H9 (cell line): Measurements from ENCODE around the gene FAM228A. TPM values are rescaled to one million over a fixed set of nuclear protein-coding genes. Genes with fewer than 3 reads are reported as not detected.

ENCODE experiments used
- DNase-seq: peaks from one replicate; pipeline ENCODE4 v3.0.0-alpha.2; 2017
- H2AFZ ChIP-seq: one replicate; pipeline ENCODE4 v1.6.1; 2013; ENCODE audit warnings: mild to moderate bottlenecking, low read length, control low read depth, moderate library complexity
- H2AK5ac ChIP-seq: 2 replicates; pipeline ENCODE4 v1.6.1; 2013; ENCODE audit warnings: low read length, control low read depth, mixed read lengths; ENCODE audit not compliant: insufficient read length
- H2BK120ac ChIP-seq: one replicate; pipeline ENCODE4 v1.6.1; 2013; ENCODE audit warnings: low read depth, mild to moderate bottlenecking, low read length, control low read depth, inconsistent platforms; ENCODE audit not compliant: poor library complexity, severe bottlenecking
- H2BK12ac ChIP-seq: 2 replicates; pipeline ENCODE4 v1.6.1; 2013; ENCODE audit warnings: low read length, control low read depth, mixed read lengths, low read depth; ENCODE audit not compliant: insufficient read length
- H2BK15ac ChIP-seq: 2 replicates; pipeline ENCODE4 v1.6.1; 2013; ENCODE audit warnings: low read depth, low read length, control low read depth
- H2BK20ac ChIP-seq: one replicate; pipeline ENCODE4 v1.6.1; 2013; ENCODE audit warnings: low read depth, mild to moderate bottlenecking, low read length, control low read depth, inconsistent platforms; ENCODE audit not compliant: poor library complexity, severe bottlenecking
- H2BK5ac ChIP-seq: 2 replicates; pipeline ENCODE4 v1.6.1; 2013; ENCODE audit warnings: low read length, control low read depth, mixed read lengths; ENCODE audit not compliant: insufficient read length
- H3K14ac ChIP-seq: 2 replicates; pipeline ENCODE4 v1.6.1; 2013; ENCODE audit warnings: low read length, control low read depth; ENCODE audit not compliant: insufficient read depth
- H3K18ac ChIP-seq: 2 replicates; pipeline ENCODE4 v1.6.1; 2013; ENCODE audit warnings: low read depth, mild to moderate bottlenecking, mixed read lengths, low read length, control low read depth; ENCODE audit not compliant: insufficient read length
- H3K23ac ChIP-seq: 2 replicates; pipeline ENCODE4 v1.6.1; 2013; ENCODE audit warnings: low read length, control low read depth, mixed read lengths, low read depth; ENCODE audit not compliant: insufficient read length
- H3K23me2 ChIP-seq: 2 replicates; pipeline ENCODE4 v1.6.1; 2013; ENCODE audit warnings: low read depth, mild to moderate bottlenecking, mixed read lengths, low read length, control low read depth; ENCODE audit not compliant: insufficient read length, poor library complexity, severe bottlenecking
- H3K27ac ChIP-seq: 2 replicates; pipeline ENCODE4 v1.5.1; 2013; ENCODE audit warnings: low read length, control low read depth, mixed read lengths, low read depth; ENCODE audit not compliant: insufficient read length
- H3K27me3 ChIP-seq: 2 replicates; pipeline ENCODE4 v1.6.1; 2013; ENCODE audit warnings: low read length, control low read depth, inconsistent platforms; ENCODE audit not compliant: insufficient read depth
- H3K4ac ChIP-seq: 2 replicates; pipeline ENCODE4 v1.6.1; 2013; ENCODE audit warnings: low read depth, mild to moderate bottlenecking, control low read depth, inconsistent platforms, low read length, moderate library complexity
- H3K4me1 ChIP-seq: 2 replicates; pipeline ENCODE4 v1.6.1; 2013; ENCODE audit warnings: low read length, control low read depth, inconsistent platforms; ENCODE audit not compliant: insufficient read depth
- H3K4me2 ChIP-seq: 2 replicates; pipeline ENCODE4 v1.6.1; 2013; ENCODE audit warnings: low read length, control low read depth, mixed read lengths; ENCODE audit not compliant: insufficient read length, insufficient read depth
- H3K56ac ChIP-seq: 2 replicates; pipeline ENCODE4 v1.6.1; 2013; ENCODE audit warnings: low read depth, mild to moderate bottlenecking, mixed read lengths, low read length, control low read depth; ENCODE audit not compliant: insufficient read length
- H3K79me1 ChIP-seq: 2 replicates; pipeline ENCODE4 v1.6.1; 2013; ENCODE audit warnings: low read depth, mild to moderate bottlenecking, moderate library complexity, low read length, control low read depth, inconsistent platforms; ENCODE audit not compliant: insufficient read depth, poor library complexity, severe bottlenecking
- H3K79me2 ChIP-seq: 2 replicates; pipeline ENCODE4 v1.6.1; 2013; ENCODE audit warnings: low read length, control low read depth, inconsistent platforms; ENCODE audit not compliant: insufficient read depth
- H3K9ac ChIP-seq: 2 replicates; pipeline ENCODE4 v1.6.1; 2013; ENCODE audit warnings: low read length, control low read depth, mixed read lengths; ENCODE audit not compliant: insufficient read length; ENCODE audit errors: extremely low read depth
- H3K9me3 ChIP-seq: one replicate; pipeline ENCODE4 v1.6.1; 2013; ENCODE audit warnings: low read depth, low read length, inconsistent platforms; ENCODE audit not compliant: control insufficient read depth
- H3T11ph ChIP-seq: one replicate; pipeline ENCODE4 v1.6.1; 2013; ENCODE audit warnings: mild to moderate bottlenecking, low read length, control low read depth, inconsistent platforms
- H4K20me1 ChIP-seq: one replicate; pipeline ENCODE4 v1.6.1; 2013; ENCODE audit not compliant: control insufficient read depth, insufficient read length, insufficient read depth
- H4K5ac ChIP-seq: 2 replicates; pipeline ENCODE4 v1.6.1; 2013; ENCODE audit warnings: low read depth, mild to moderate bottlenecking, mixed read lengths, low read length, control low read depth; ENCODE audit not compliant: insufficient read length
- H4K8ac ChIP-seq: replicated peaks from 2 replicates; pipeline ENCODE4 v1.6.1; 2013; ENCODE audit warnings: low read length, control low read depth, mixed read lengths, low read depth; ENCODE audit not compliant: insufficient read length
- H4K91ac ChIP-seq: 2 replicates; pipeline ENCODE4 v1.6.1; 2013; ENCODE audit warnings: low read depth, mild to moderate bottlenecking, moderate library complexity, mixed read lengths, low read length, control low read depth; ENCODE audit not compliant: insufficient read length
- H3K27ac Mint-ChIP-seq, 3 experiments: 2 replicates in 2 of 3; 3 replicates in 1 of 3; pipeline ENCODE4 v1.8.0; 2020 to 2021; ENCODE audit warnings: mixed read lengths in 3 of 3, mild to moderate bottlenecking in 1 of 3, moderate library complexity in 1 of 3
- H3K27me3 Mint-ChIP-seq: 2 replicates; pipeline ENCODE4 v1.8.0; 2021; ENCODE audit warnings: low read depth, mild to moderate bottlenecking, moderate library complexity, mixed read lengths
- H3K36me3 Mint-ChIP-seq, 3 experiments: 2 replicates in 2 of 3; 3 replicates in 1 of 3; pipeline ENCODE4 v1.8.0; 2020 to 2021; ENCODE audit warnings: low read depth in 3 of 3, mixed read lengths in 3 of 3; ENCODE audit not compliant: insufficient read depth in 1 of 3
- H3K4me1 Mint-ChIP-seq, 2 experiments: 2 replicates each; pipeline ENCODE4 v1.8.0; 2020; ENCODE audit warnings: mixed read lengths in 2 of 2
- H3K4me3 Mint-ChIP-seq, 2 experiments: 2 replicates in 1 of 2; 3 replicates in 1 of 2; pipeline ENCODE4 v1.8.0; 2020 to 2021; ENCODE audit warnings: mild to moderate bottlenecking in 2 of 2, mixed read lengths in 2 of 2, moderate library complexity in 1 of 2
- H3K9me3 Mint-ChIP-seq, 2 experiments: 2 replicates in 1 of 2; 3 replicates in 1 of 2; pipeline ENCODE4 v1.8.0; 2020; ENCODE audit warnings: mild to moderate bottlenecking in 2 of 2, mixed read lengths in 2 of 2, moderate library complexity in 1 of 2
- CTCF ChIP-seq: fragments of 200-600 bp; sonication (generic); conservative IDR thresholded peaks from 3 replicates; pipeline ENCODE4 v1.8.0; 2021; ENCODE audit warnings: antibody characterized with exemption, mild to moderate bottlenecking
- WGBS: extraction: QIAGEN DNeasy Blood & Tissue Kit; methylation state at CpG from one replicate; pipeline ENCODE4 v1.1.7; 2013; ENCODE audit warnings: missing lambda C conversion rate, low lambda C conversion rate, mixed read lengths; ENCODE audit not compliant: insufficient read length; ENCODE audit errors: extremely low coverage; 5-methylcytosine and 5-hydroxymethylcytosine counted together
- total RNA-seq: library from RNA; stranded (reverse); gene quantifications from 2 replicates; pipeline ENCODE4 v1.2.1, GENCODE V29; 2021

FAM228A gene
- total RNA-seq, 1 experiment from 2014 or later: not detected

- no peak overlapping the region for H2BK15ac ChIP-seq
- H3K27ac ChIP-seq: no peak overlapping the region
- no peaks in the 10 kb centered on the region for H4K20me1 ChIP-seq
- H2BK12ac ChIP-seq: no peak overlapping the region
- no peak overlapping the region for H3K4ac ChIP-seq
- H3K9me3 ChIP-seq: no peaks in the 10 kb centered on the region
- H4K5ac ChIP-seq: no peak overlapping the region
- H3K27ac Mint-ChIP-seq: no peak overlapping the region
- H3K79me2 ChIP-seq: no peaks in the 10 kb centered on the region
- H3T11ph ChIP-seq: no peak overlapping the region
- H3K4me2 ChIP-seq: no peak overlapping the region
- H2AK5ac ChIP-seq: no peak overlapping the region
- no peak overlapping the region for H4K8ac ChIP-seq
- no peaks in the 10 kb centered on the region for H3K27me3 ChIP-seq
- DNase-seq: no peak
- H3K36me3 Mint-ChIP-seq: peaks cover 0 to 5% (median 0%) of the 10 kb centered on the region in 3 experiments; a peak in 3 of 7 replicates
- H3K56ac ChIP-seq: no peak overlapping the region
- no peak overlapping the region for H2BK20ac ChIP-seq
- no peaks in the 10 kb centered on the region; the same call in 1 of the 2 replicates for H3K27me3 Mint-ChIP-seq
- no peak overlapping the region for H2BK120ac ChIP-seq
- no peak overlapping the region for H3K23ac ChIP-seq
- peaks cover 7 to 12% of the 10 kb centered on the region in 2 experiments for H3K4me1 Mint-ChIP-seq
- H3K4me1 ChIP-seq: no peaks in the 10 kb centered on the region
- no peak overlapping the region for H3K4me3 Mint-ChIP-seq
- H3K9me3 Mint-ChIP-seq: peaks cover 8 to 14% of the 10 kb centered on the region in 2 experiments; a peak in 4 of 5 replicates
- TF ChIP-seq CTCF: no peak
- H2AFZ ChIP-seq: no peak overlapping the region
- no peak overlapping the region for H4K91ac ChIP-seq
- H3K18ac ChIP-seq: no peak overlapping the region
- no peaks in the 10 kb centered on the region for H3K23me2 ChIP-seq
- no peaks in the 10 kb centered on the region for H3K79me1 ChIP-seq
- no peak overlapping the region for H2BK5ac ChIP-seq
- no peak overlapping the region for H3K14ac ChIP-seq
- no peak overlapping the region for H3K9ac ChIP-seq
- no CpG with 5 or more reads among the region's 1 CpG for WGBS
Observed at GRCh38 chr2:24162494-24162893, 12.4 kb upstream of the FAM228A start.
